Stomach smooth muscle (tissue), 2 donors: Measurements from ENCODE around the gene ISG20.

Source experiments
- H3K27ac ChIP-seq: one replicate; pipeline ENCODE4 v1.7.0; 2013; ENCODE audit warnings: mild to moderate bottlenecking, low read length, inconsistent platforms
- H3K27me3 ChIP-seq, 2 donors: one replicate each; pipeline ENCODE4 v1.7.0; 2013; ENCODE audit warnings: low read length in 2 of 2; ENCODE audit not compliant: insufficient read depth in 2 of 2, control insufficient read depth in 1 of 2
- H3K36me3 ChIP-seq, 2 donors: one replicate each; pipeline ENCODE4 v1.7.0; 2013; ENCODE audit warnings: low read length in 2 of 2; ENCODE audit not compliant: control insufficient read depth in 2 of 2, insufficient read depth in 2 of 2
- H3K4me1 ChIP-seq: one replicate; pipeline ENCODE4 v1.7.0; 2013; ENCODE audit warnings: low read length; ENCODE audit not compliant: control insufficient read depth, insufficient read depth
- H3K4me3 ChIP-seq, 2 donors: one replicate each; pipeline ENCODE4 v1.7.0; 2013; ENCODE audit warnings: low read length in 2 of 2
- H3K9ac ChIP-seq, 2 donors: one replicate each; pipeline ENCODE4 v1.7.0; 2013; ENCODE audit warnings: low read length in 2 of 2, mild to moderate bottlenecking in 1 of 2
- H3K9me3 ChIP-seq, 2 donors: one replicate each; pipeline ENCODE4 v1.7.0; 2013; ENCODE audit warnings: low read length in 2 of 2; ENCODE audit not compliant: control insufficient read depth in 2 of 2
- donor health status: healthy.
- donor health status: Pancreatic carcinoma.

The ISG20 gene

DNA sequence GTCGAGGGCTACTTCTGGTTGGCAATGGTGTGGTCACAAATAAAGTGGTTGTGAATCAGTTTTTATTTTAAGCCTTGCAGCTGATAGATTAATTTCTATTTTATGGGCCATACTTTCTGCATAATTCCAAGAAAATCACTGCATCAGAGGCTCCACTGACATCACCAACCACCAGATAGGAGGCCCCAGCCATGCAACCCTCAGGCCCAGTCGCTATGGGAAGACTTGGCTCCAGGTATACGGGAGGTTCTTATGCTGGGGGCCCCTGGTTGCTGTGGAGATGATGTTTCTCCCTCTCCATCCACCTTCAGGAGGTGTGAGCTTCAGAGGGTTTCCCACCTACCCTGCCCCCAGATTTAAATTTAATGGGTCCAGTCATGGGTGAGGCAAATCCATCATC, 57.4 kb downstream of the ISG20 start:
- peak overlapping the region in 1 of 2 donors; percentile 29 for H3K4me3 ChIP-seq
- H3K9ac ChIP-seq: no peak overlapping the region
- no peaks in the 10 kb centered on the region for H3K27me3 ChIP-seq
- no peaks in the 10 kb centered on the region for H3K9me3 ChIP-seq
- H3K36me3 ChIP-seq: no peaks in the 10 kb centered on the region
- H3K4me1 ChIP-seq: peaks cover 4% of the 10 kb centered on the region
- H3K27ac ChIP-seq: no peak overlapping the region

DNA sequence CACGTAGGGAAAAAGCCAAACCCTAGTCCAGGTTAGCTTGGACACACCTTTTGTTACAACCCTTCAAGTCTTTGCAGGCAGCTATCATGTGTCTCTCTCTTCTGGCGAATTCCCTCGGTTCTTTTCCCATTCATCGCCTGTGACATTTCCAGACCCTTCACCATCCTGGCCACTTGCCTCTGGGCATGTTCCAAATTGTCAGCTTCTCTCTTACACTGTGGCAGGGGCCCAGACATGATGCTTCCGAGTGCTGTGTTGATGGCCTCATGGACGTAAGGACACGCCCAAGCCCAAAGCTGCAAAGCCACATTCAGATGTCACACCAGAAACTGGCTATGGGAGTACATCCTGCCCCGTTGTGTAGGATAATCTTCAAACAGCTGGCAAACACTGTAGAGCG, 58.5 kb downstream of the ISG20 start:
- H3K9me3 ChIP-seq: no peaks in the 10 kb centered on the region
- peaks cover 4% of the 10 kb centered on the region for H3K4me1 ChIP-seq
- no peak overlapping the region for H3K4me3 ChIP-seq
- H3K27me3 ChIP-seq: no peaks in the 10 kb centered on the region
- no peaks in the 10 kb centered on the region for H3K36me3 ChIP-seq
- H3K9ac ChIP-seq: no peak overlapping the region
- H3K27ac ChIP-seq: no peak overlapping the region

GRCh38 chr15:88699861-88700260, 61.0 kb downstream of the ISG20 start:
- Histone ChIP-seq H3K9ac (no peak overlapping the region), H3K27me3 (no peaks in the 10 kb centered on the region), H3K4me1 (peaks cover 8% of the 10 kb centered on the region), H3K9me3 (no peaks in the 10 kb centered on the region), H3K4me3 (no peak overlapping the region), H3K36me3 (no peaks in the 10 kb centered on the region), H3K27ac (no peak overlapping the region)

GRCh38 chr15:88700716-88701115, 61.9 kb downstream of the ISG20 start:
- Histone ChIP-seq H3K27ac (no peak overlapping the region), H3K9ac (no peak overlapping the region), H3K36me3 (no peaks in the 10 kb centered on the region), H3K27me3 (no peaks in the 10 kb centered on the region), H3K9me3 (no peaks in the 10 kb centered on the region), H3K4me1 (peaks cover 11% of the 10 kb centered on the region), H3K4me3 (no peak overlapping the region)

GRCh38 chr15:88701561-88702095, 62.8 kb downstream of the ISG20 start:
- no peak overlapping the region for H3K4me3 ChIP-seq
- peaks cover 11% of the 10 kb centered on the region for H3K4me1 ChIP-seq
- H3K36me3 ChIP-seq: no peaks in the 10 kb centered on the region
- H3K9ac ChIP-seq: no peak overlapping the region
- H3K27me3 ChIP-seq: no peaks in the 10 kb centered on the region
- H3K27ac ChIP-seq: no peak overlapping the region
- no peaks in the 10 kb centered on the region for H3K9me3 ChIP-seq

DNA sequence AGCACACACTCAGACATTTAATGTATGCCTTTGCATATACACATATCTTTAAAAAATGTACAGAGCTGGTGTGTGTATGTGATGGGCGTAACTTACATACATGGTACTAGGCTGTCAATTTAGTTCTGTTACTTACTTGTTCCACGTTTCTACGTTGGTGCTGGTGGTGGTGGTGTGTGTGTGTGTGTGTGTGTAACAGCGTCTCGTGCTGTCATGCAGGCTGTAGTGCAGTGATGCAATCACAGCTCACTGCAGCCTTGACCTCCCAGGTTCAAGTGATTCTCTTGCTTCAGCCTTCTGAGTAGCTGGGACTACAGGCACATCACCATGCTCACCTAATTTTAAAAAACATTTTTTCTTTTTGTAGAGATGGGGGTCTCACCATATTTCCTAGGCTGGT, 64.2 kb downstream of the ISG20 start:
- Histone ChIP-seq H3K36me3 (no peaks in the 10 kb centered on the region), H3K27ac (no peak overlapping the region), H3K4me3 (no peak overlapping the region), H3K9me3 (no peaks in the 10 kb centered on the region), H3K4me1 (peaks cover 11% of the 10 kb centered on the region), H3K27me3 (no peaks in the 10 kb centered on the region), H3K9ac (no peak overlapping the region)

- no peaks in the 10 kb centered on the region for H3K36me3 ChIP-seq
- no peak overlapping the region for H3K9ac ChIP-seq
- H3K9me3 ChIP-seq: no peaks in the 10 kb centered on the region
- H3K27ac ChIP-seq: no peak overlapping the region
- no peaks in the 10 kb centered on the region for H3K27me3 ChIP-seq
- H3K4me1 ChIP-seq: peaks cover 11% of the 10 kb centered on the region
- H3K4me3 ChIP-seq: no peak overlapping the region
These were observed 64.7 kb downstream of the ISG20 start for GRCh38 chr15:88703533-88703932.

DNA sequence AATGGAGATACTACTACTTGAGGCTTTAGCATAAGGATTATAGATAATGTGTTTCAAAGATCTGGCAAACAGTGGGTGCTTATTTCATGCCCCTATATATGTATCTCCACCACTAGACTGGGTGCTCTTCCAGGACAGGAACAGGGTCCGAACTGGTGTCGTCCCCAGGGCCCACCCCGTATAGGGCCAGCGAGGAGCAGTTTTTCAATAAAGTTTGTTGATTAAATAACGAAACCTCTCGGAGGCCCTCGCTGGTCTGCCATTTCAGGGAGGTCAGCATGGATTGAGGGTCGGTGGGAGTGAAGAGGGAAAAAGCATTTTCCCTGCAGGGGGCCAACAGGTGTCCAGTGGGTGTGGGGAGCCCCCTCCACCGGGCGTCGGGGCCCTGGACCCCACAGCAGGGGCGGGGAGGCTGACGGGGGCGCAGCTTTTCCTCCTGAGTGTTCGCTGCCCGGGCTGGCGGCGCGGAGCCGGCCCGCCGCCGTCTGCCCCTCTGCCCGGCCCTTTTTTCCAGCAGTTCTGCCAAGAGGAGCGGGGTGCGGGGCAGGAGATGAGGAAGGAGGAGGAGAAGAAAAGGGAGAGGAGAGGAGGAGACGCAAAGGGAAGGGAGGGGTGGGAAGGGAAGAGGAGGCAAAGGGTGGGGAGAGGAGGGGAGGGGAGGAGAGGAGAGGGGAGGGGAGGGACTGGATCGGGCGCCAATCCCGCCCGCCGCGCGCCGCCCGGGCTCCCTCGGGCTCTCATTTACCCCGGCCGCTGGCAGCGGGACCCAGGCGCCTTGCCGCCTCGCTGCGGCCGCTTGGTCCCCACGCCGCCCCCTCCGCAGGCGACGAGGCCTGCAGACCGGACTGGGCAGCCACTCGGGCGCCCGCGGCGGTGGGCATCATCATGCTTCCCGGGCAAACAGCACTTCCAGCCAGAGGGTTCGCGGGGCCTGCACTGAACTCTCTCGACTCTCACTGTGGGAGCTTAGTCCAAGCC, 66.3 kb downstream of the ISG20 start:
- Histone ChIP-seq H3K9me3 (no peaks in the 10 kb centered on the region), H3K4me3 (peak overlapping the region; percentile 61 to 73), H3K36me3 (no peaks in the 10 kb centered on the region), H3K27ac (peak overlapping the region; percentile 49), H3K27me3 (peaks cover 0 to 2% of the 10 kb centered on the region in 2 donors), H3K4me1 (peaks cover 11% of the 10 kb centered on the region), H3K9ac (peak overlapping the region; percentile 71 to 84)

DNA sequence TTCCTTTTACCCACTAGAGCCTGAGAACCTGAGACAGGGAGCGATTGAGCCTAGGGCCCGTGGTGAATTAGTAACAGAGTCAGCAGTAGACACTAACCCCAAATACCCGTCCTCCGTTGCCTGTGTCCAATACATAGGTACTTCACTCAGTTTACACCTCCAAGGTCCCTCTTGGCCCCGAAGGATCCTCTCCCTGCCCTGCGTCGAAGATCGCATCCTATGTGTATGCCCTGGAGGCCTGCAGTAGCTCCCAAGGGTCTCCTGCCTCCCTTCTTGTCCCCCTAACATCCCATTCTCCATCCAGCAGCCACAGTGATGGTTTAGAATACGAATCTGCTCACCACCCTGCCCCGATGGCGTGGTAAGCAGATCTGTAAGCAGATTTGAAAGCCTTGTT, 67.0 kb downstream of the ISG20 start:
- Histone ChIP-seq H3K27me3 (peaks cover 0 to 2% of the 10 kb centered on the region in 2 donors), H3K9ac (peak overlapping the region; percentile 71 to 84), H3K4me1 (peaks cover 11% of the 10 kb centered on the region), H3K36me3 (no peaks in the 10 kb centered on the region), H3K4me3 (peak overlapping the region; percentile 47 to 73), H3K27ac (peak overlapping the region; percentile 49), H3K9me3 (no peaks in the 10 kb centered on the region)
